CD14-positive monocyte (primary cell): ENCODE results near the gene RBKS. TPM values are rescaled to one million over a fixed set of nuclear protein-coding genes. Genes with fewer than 3 reads are reported as not detected.

Experiments used
- DNase-seq, 3 donors: peaks; one replicate each; pipeline ENCODE4 v3.0.0-alpha.2; 2011 to 2022
- H2AFZ ChIP-seq: 2 replicates; pipeline ENCODE4 v1.6.0; 2012; ENCODE audit warnings: mild to moderate bottlenecking, low read depth, low read length, inconsistent platforms; ENCODE audit not compliant: insufficient read depth, poor library complexity, severe bottlenecking
- H3K27ac ChIP-seq, 2 donors: 1 replicate in 1 of 2; 2 replicates in 1 of 2; pipeline ENCODE4 v1.5.1; 2012 to 2013; ENCODE audit warnings: low read length in 2 of 2, control low read depth in 1 of 2, inconsistent platforms in 1 of 2, low read depth in 1 of 2, mild to moderate bottlenecking in 1 of 2
- H3K27me3 ChIP-seq, 2 donors: one replicate each; pipeline versions ENCODE4 v1.6.0 to v1.6.1; 2011 to 2013; ENCODE audit warnings: low read length in 2 of 2; ENCODE audit not compliant: control insufficient read depth in 2 of 2, insufficient read depth in 2 of 2
- H3K36me3 ChIP-seq, 2 donors: replicated peaks in 1 of 2; 1 replicate in 1 of 2; 2 replicates in 1 of 2; pipeline versions ENCODE4 v1.5.1 to v1.6.1; 2012 to 2013; ENCODE audit warnings: low read length in 2 of 2, control low read depth in 1 of 2, inconsistent platforms in 1 of 2, mild to moderate bottlenecking in 1 of 2; ENCODE audit not compliant: insufficient read depth in 2 of 2, control insufficient read depth in 1 of 2
- H3K4me1 ChIP-seq, 2 donors: 1 replicate in 1 of 2; 2 replicates in 1 of 2; pipeline versions ENCODE4 v1.5.1 to v1.6.1; 2012 to 2013; ENCODE audit warnings: low read length in 2 of 2, control low read depth in 1 of 2, inconsistent platforms in 1 of 2, mild to moderate bottlenecking in 1 of 2, moderate library complexity in 1 of 2; ENCODE audit not compliant: insufficient read depth in 2 of 2, control insufficient read depth in 1 of 2
- H3K4me2 ChIP-seq: replicated peaks from 2 replicates; pipeline ENCODE3; 2012; ENCODE audit warnings: low read length, moderate library complexity, mild to moderate bottlenecking; ENCODE audit not compliant: poor library complexity, severe bottlenecking; ENCODE audit errors: extremely low read depth
- H3K4me3 ChIP-seq, 3 experiments: fragments of 200-600 bp in 1 of 3; sonication (generic) in 1 of 3; replicated peaks in 1 of 3; 1 replicate in 2 of 3; 2 replicates in 1 of 3; pipeline ENCODE4 v1.5.1; 2011 to 2013; ENCODE audit warnings: low read length in 3 of 3, mild to moderate bottlenecking in 3 of 3, control low read depth in 2 of 3, low read depth in 2 of 3, inconsistent platforms in 1 of 3, moderate library complexity in 1 of 3
- H3K79me2 ChIP-seq: 2 replicates; pipeline ENCODE4 v1.6.0; 2012; ENCODE audit warnings: mild to moderate bottlenecking, control low read depth, inconsistent platforms, low read length, moderate library complexity; ENCODE audit not compliant: insufficient read depth
- H3K9ac ChIP-seq: 2 replicates; pipeline ENCODE4 v1.6.0; 2017; ENCODE audit warnings: low read length, mild to moderate bottlenecking; ENCODE audit not compliant: insufficient read depth, poor library complexity, severe bottlenecking
- H3K9me3 ChIP-seq, 2 donors: replicated peaks in 1 of 2; 1 replicate in 1 of 2; 2 replicates in 1 of 2; pipeline versions ENCODE4 v1.5.1 to v1.6.1; 2012 to 2013; ENCODE audit warnings: low read length in 2 of 2, control low read depth in 1 of 2; ENCODE audit not compliant: control insufficient read depth in 1 of 2, insufficient read depth in 1 of 2
- H4K20me1 ChIP-seq: 2 replicates; pipeline ENCODE4 v1.6.0; 2012; ENCODE audit warnings: mild to moderate bottlenecking, low read length, control low read depth, moderate library complexity; ENCODE audit not compliant: insufficient read depth
- H3K27ac Mint-ChIP-seq, 7 donors: one replicate each; pipeline ENCODE4 v1.8.0; 2020; ENCODE audit warnings: mild to moderate bottlenecking in 7 of 7, mixed read lengths in 7 of 7, moderate library complexity in 6 of 7, inconsistent platforms in 2 of 7
- H3K27me3 Mint-ChIP-seq, 3 donors: one replicate each; pipeline ENCODE4 v1.8.0; 2021 to 2022; ENCODE audit warnings: low read depth in 3 of 3, mild to moderate bottlenecking in 3 of 3, mixed read lengths in 3 of 3, moderate library complexity in 3 of 3, inconsistent platforms in 1 of 3
- H3K36me3 Mint-ChIP-seq, 2 donors: one replicate each; pipeline ENCODE4 v1.8.0; 2020; ENCODE audit warnings: mixed read lengths in 2 of 2, inconsistent platforms in 1 of 2, mild to moderate bottlenecking in 1 of 2
- H3K4me1 Mint-ChIP-seq: one replicate; pipeline ENCODE4 v1.8.0; 2020; ENCODE audit warnings: mild to moderate bottlenecking, mixed read lengths
- H3K4me3 Mint-ChIP-seq, 2 donors: one replicate each; pipeline ENCODE4 v1.8.0; 2020; ENCODE audit warnings: mild to moderate bottlenecking in 2 of 2, mixed read lengths in 2 of 2, moderate library complexity in 1 of 2
- H3K9me3 Mint-ChIP-seq, 7 donors: one replicate each; pipeline ENCODE4 v1.8.0; 2020 to 2022; ENCODE audit warnings: mixed read lengths in 7 of 7, mild to moderate bottlenecking in 6 of 7, moderate library complexity in 6 of 7, inconsistent platforms in 2 of 7
- WGBS: methylation state at CpG from one replicate; pipeline ENCODE4 v1.1.5; 2013; ENCODE audit warnings: missing lambda C conversion rate; ENCODE audit not compliant: insufficient coverage; 5-methylcytosine and 5-hydroxymethylcytosine counted together
- intact Hi-C, 2 donors: fragments of 100-400 bp; cut with micrococcal nuclease; formaldehyde crosslinking; loops; one replicate each; pipeline versions ENCODE4 v1.15.0 to v1.15.1; 2023
- polyA plus RNA-seq, 3 donors: library from polyadenylated mRNA; depleted of rRNA in 1 of 3; unstranded in 2 of 3; stranded (reverse) in 1 of 3; fragments of 300-500 nt in 2 of 3; fragments of >200 nt in 1 of 3; fragmentation: Illumina TruSeq in 2 of 3; gene quantifications; 1 replicate in 2 of 3; 2 replicates in 1 of 3; pipeline ENCODE4 v1.2.3, GENCODE V29; 2012 to 2021
- TF ChIP-seq, protein P1 (sequence below): fragments of 200-600 bp; IDR thresholded peaks from one replicate; pipeline ENCODE4 v1.8.0; 2022; ENCODE audit warnings: antibody characterized with exemption, mild to moderate bottlenecking

Gene RBKS
- polyA plus RNA-seq, 3 donors, result 3.9 to 39.1 (median 4.3) TPM

DNA sequence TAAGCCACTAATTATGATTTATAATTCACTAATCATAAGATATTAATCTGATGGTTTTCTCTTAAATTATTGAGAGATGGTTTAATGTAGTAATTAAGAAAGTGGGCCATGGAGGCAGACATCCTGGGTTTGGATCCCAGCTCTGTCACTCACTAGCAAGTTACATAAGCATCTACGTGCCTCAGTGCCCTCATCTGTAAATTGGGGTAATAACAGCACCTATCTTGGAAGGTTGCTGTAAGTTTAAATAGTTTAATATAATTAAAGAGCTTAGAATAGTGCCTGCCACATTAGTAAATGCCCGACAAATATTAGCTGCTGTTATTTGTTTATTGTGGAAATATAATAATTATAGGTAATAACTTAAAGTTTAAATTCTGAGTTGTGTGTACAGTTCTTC, 31.2 kb upstream of the RBKS start:
- H3K4me3 Mint-ChIP-seq, result no peak overlapping the region
- WGBS, result no CpG with 5 or more reads among the region's 2 CpGs

DNA sequence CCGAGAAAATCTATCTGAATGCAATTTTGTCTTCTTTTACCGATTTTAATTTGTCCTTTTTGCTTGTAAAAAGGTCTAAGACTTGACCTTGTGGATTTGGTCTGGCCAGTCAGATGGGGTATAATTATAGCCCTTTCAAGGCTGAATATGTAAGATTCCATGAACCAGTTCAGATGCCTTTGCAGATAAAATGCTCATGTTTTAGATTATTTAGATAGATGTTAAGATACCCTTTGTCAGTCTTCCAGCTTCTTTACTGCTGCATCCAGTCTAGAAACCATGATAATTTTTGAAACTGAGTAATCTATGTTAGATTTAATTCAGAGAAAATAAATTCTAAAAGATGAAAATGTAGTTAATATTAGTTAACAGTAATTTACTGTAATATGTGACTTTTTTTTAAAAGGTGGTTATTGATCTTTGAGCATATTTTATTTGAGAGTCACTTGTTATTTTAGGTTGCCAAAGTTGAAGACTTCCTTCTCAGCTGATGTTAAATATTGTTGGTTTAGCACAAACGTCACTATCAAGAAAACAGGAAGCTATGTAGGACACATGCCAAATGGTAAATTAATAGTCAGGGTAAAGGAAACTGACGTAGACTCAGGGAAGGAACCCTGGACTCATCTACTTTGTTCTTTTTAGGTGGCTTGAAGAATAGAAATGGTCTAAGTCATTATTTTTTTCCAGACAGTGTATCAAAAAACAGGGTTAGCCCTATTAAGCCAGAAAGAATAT, 30.1 kb upstream of the RBKS start:
- H3K27ac ChIP-seq, result peak overlapping the region in 1 of 2 donors; percentile 84
- intact Hi-C loops, result no loop called here
- peak; percentile 77 to 89 (median 88) for DNase-seq
- peaks cover 47% of the 10 kb centered on the region for H3K79me2 ChIP-seq
- no peak overlapping the region for H3K9ac ChIP-seq
- no peaks in the 10 kb centered on the region for H3K27me3 ChIP-seq
- Mint-ChIP-seq H3K36me3 (peaks cover 8 to 16% of the 10 kb centered on the region in 2 donors), H3K4me1 (peaks cover 14% of the 10 kb centered on the region), H3K27me3 (peaks cover 0 to 2% (median 0%) of the 10 kb centered on the region in 3 donors), H3K4me3 (no peak overlapping the region), H3K27ac (peak overlapping the region; percentile 58 to 88 (median 86)), H3K9me3 (no peaks in the 10 kb centered on the region)
- TF ChIP-seq, protein P1, sequence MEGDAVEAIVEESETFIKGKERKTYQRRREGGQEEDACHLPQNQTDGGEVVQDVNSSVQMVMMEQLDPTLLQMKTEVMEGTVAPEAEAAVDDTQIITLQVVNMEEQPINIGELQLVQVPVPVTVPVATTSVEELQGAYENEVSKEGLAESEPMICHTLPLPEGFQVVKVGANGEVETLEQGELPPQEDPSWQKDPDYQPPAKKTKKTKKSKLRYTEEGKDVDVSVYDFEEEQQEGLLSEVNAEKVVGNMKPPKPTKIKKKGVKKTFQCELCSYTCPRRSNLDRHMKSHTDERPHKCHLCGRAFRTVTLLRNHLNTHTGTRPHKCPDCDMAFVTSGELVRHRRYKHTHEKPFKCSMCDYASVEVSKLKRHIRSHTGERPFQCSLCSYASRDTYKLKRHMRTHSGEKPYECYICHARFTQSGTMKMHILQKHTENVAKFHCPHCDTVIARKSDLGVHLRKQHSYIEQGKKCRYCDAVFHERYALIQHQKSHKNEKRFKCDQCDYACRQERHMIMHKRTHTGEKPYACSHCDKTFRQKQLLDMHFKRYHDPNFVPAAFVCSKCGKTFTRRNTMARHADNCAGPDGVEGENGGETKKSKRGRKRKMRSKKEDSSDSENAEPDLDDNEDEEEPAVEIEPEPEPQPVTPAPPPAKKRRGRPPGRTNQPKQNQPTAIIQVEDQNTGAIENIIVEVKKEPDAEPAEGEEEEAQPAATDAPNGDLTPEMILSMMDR, result no peak
- H3K4me2 ChIP-seq, result peak overlapping the region; percentile 32
- H3K9me3 ChIP-seq, result no peaks in the 10 kb centered on the region
- WGBS, result 0% methylated on average over 1 of the region's 4 CpGs
- H3K36me3 ChIP-seq, result peaks cover 0 to 4% of the 10 kb centered on the region in 2 donors
- H4K20me1 ChIP-seq, result no peaks in the 10 kb centered on the region
- H2AFZ ChIP-seq, result no peak overlapping the region
- H3K4me1 ChIP-seq, result peaks cover 10 to 15% of the 10 kb centered on the region in 2 donors
- H3K4me3 ChIP-seq, result peak overlapping the region in 1 of 3 experiments; percentile 36

More for the DNA sequence above, 31.2 kb upstream of the RBKS start:
- Histone ChIP-seq H3K9ac (no peak overlapping the region), H3K4me2 (no peak overlapping the region), H3K4me1 (peaks cover 8 to 15% of the 10 kb centered on the region in 2 donors), H3K79me2 (peaks cover 39% of the 10 kb centered on the region), H3K9me3 (no peaks in the 10 kb centered on the region), H3K4me3 (no peak overlapping the region), H3K36me3 (peaks cover 2 to 4% of the 10 kb centered on the region in 2 donors), H4K20me1 (no peaks in the 10 kb centered on the region), H2AFZ (no peak overlapping the region), H3K27me3 (no peaks in the 10 kb centered on the region), H3K27ac (peak overlapping the region in 1 of 2 donors; percentile 84)
- H3K27me3 Mint-ChIP-seq, result peaks cover 0 to 2% (median 0%) of the 10 kb centered on the region in 3 donors
- H3K4me1 Mint-ChIP-seq, result peaks cover 17% of the 10 kb centered on the region
- no peak for DNase-seq
- H3K27ac Mint-ChIP-seq, result peak overlapping the region in 2 of 7 donors; percentile 15 to 30
- TF ChIP-seq, protein P1, result no peak
- H3K9me3 Mint-ChIP-seq, result peaks cover 0 to 1% (median 0%) of the 10 kb centered on the region in 7 donors
- intact Hi-C loops, result no loop called here
- H3K36me3 Mint-ChIP-seq, result peaks cover 18 to 27% of the 10 kb centered on the region in 2 donors
